ENCODE results near the gene LST1.
"Not testable (repeated sequence)": the region's sequence is repeated elsewhere in the genome, so short reads cannot be mapped to it uniquely, and the experiment has no call there.

LST1 gene

GRCh38 chr6:31580807-31581433 lies 5.2 kb upstream of the LST1 start:
- DNase-seq (ENCODE audit: low read depth, low spot score), result no peak

GRCh38 chr6:31581434-31582229 lies 4.4 kb upstream of the LST1 start:
- DNase-seq (ENCODE audit: low read depth, low spot score), result no peak

- no peak for DNase-seq (ENCODE audit: low read depth, low spot score)
Measured at GRCh38 chr6:31582230-31582643, 3.8 kb upstream of the LST1 start, which contains the start of gene LTB. Gene LTB (minus strand): TSS chr6:31582424. CDS start chr6:31582417, 7 bp downstream.

- DNase-seq (ENCODE audit: low read depth, low spot score), result peak; percentile 42
Measured at GRCh38 chr6:31585491-31585890, 586 bp upstream of the LST1 start.

- DNase-seq (ENCODE audit: low read depth, low spot score), result no peak
Measured at GRCh38 chr6:31586599-31587281, 663 bp downstream of the LST1 start.

- DNase-seq (ENCODE audit: low read depth, low spot score), result no peak
Measured at GRCh38 chr6:31587791-31588777, 2.0 kb downstream of the LST1 start.

- no peak for DNase-seq (ENCODE audit: low read depth, low spot score)
Measured at GRCh38 chr6:31588871-31589650, 3.0 kb downstream of the LST1 start.

- DNase-seq (ENCODE audit: low read depth, low spot score), result not testable (repeated sequence)
Measured at GRCh38 chr6:31590691-31591090, 4.6 kb downstream of the LST1 start.

- DNase-seq (ENCODE audit: low read depth, low spot score), result no peak
Measured at GRCh38 chr6:31592396-31592771, 6.3 kb downstream of the LST1 start.

GRCh38 chr6:31597006-31597405 lies 10.9 kb downstream of the LST1 start:
- no peak for DNase-seq (ENCODE audit: low read depth, low spot score)

- DNase-seq (ENCODE audit: low read depth, low spot score), result no peak
Measured at GRCh38 chr6:31607317-31607716, 21.2 kb downstream of the LST1 start.

- DNase-seq (ENCODE audit: low read depth, low spot score), result no peak
Measured at GRCh38 chr6:31609519-31610406, 23.7 kb downstream of the LST1 start.

- no peak for DNase-seq (ENCODE audit: low read depth, low spot score)
Measured at GRCh38 chr6:31610968-31611367, 24.9 kb downstream of the LST1 start.

GRCh38 chr6:31614075-31614619 lies 28.1 kb downstream of the LST1 start:
- DNase-seq (ENCODE audit: low read depth, low spot score), result no peak

- DNase-seq (ENCODE audit: low read depth, low spot score), result no peak
Measured at GRCh38 chr6:31614684-31615578, 28.9 kb downstream of the LST1 start, which contains the start of gene AIF1. Gene AIF1 (plus strand): TSS chr6:31615234. CDS start chr6:31615330, 96 bp downstream.

- DNase-seq (ENCODE audit: low read depth, low spot score), result no peak
Measured at GRCh38 chr6:31615748-31616147, 29.7 kb downstream of the LST1 start.

GRCh38 chr6:31617010-31617409 lies 30.9 kb downstream of the LST1 start:
- DNase-seq (ENCODE audit: low read depth, low spot score), result no peak
